ENCODE measurements around the gene P2RX4.

P2RX4 gene

GRCh38 chr12:121175383-121176119 is 34.4 kb upstream of the P2RX4 start:
- Histone ChIP-seq H3K36me3 (no peaks in the 10 kb centered on the region), H3K4me3 (ENCODE audit: low read depth in 1 of 2, low read length in 1 of 2) (no peak overlapping the region), H3K4me1 (ENCODE audit: control insufficient read depth in 1 of 2, insufficient read depth in 1 of 2, low read depth in 1 of 2, low read length in 1 of 2) (no peaks in the 10 kb centered on the region), H3K9me3 (no peaks in the 10 kb centered on the region), H3K27me3 (no peaks in the 10 kb centered on the region), H3K27ac (no peak overlapping the region)
- TF ChIP-seq CTCF (IDR thresholded peaks at IDR 0.05): no peak

GRCh38 chr12:121176826-121177529 is 33.0 kb upstream of the P2RX4 start:
- Histone ChIP-seq H3K36me3 (no peaks in the 10 kb centered on the region), H3K4me1 (ENCODE audit: control insufficient read depth in 1 of 2, insufficient read depth in 1 of 2, low read depth in 1 of 2, low read length in 1 of 2) (no peaks in the 10 kb centered on the region), H3K9me3 (no peaks in the 10 kb centered on the region), H3K27ac (no peak overlapping the region), H3K4me3 (ENCODE audit: low read depth in 1 of 2, low read length in 1 of 2) (no peak overlapping the region), H3K27me3 (no peaks in the 10 kb centered on the region)
- no peak for TF ChIP-seq CTCF (IDR thresholded peaks at IDR 0.05)

GRCh38 chr12:121181181-121181580 is 28.7 kb upstream of the P2RX4 start:
- H3K36me3 ChIP-seq: no peaks in the 10 kb centered on the region
- H3K4me3 ChIP-seq (ENCODE audit: low read depth in 1 of 2, low read length in 1 of 2): no peak overlapping the region
- no peaks in the 10 kb centered on the region for H3K9me3 ChIP-seq
- no peaks in the 10 kb centered on the region for H3K4me1 ChIP-seq (ENCODE audit: control insufficient read depth in 1 of 2, insufficient read depth in 1 of 2, low read depth in 1 of 2, low read length in 1 of 2)
- TF ChIP-seq CTCF (IDR thresholded peaks at IDR 0.05): no peak
- no peak overlapping the region for H3K27ac ChIP-seq
- no peaks in the 10 kb centered on the region for H3K27me3 ChIP-seq

- Histone ChIP-seq H3K4me3 (ENCODE audit: low read depth in 1 of 2, low read length in 1 of 2) (no peak overlapping the region), H3K4me1 (ENCODE audit: control insufficient read depth in 1 of 2, insufficient read depth in 1 of 2, low read depth in 1 of 2, low read length in 1 of 2) (no peaks in the 10 kb centered on the region), H3K9me3 (no peaks in the 10 kb centered on the region), H3K27ac (no peak overlapping the region), H3K36me3 (no peaks in the 10 kb centered on the region), H3K27me3 (no peaks in the 10 kb centered on the region)
- TF ChIP-seq CTCF (IDR thresholded peaks at IDR 0.05): no peak
Observed at GRCh38 chr12:121182222-121182893, 27.6 kb upstream of the P2RX4 start.

- H3K4me1 ChIP-seq (ENCODE audit: control insufficient read depth in 1 of 2, insufficient read depth in 1 of 2, low read depth in 1 of 2, low read length in 1 of 2): no peaks in the 10 kb centered on the region
- no peak for TF ChIP-seq CTCF (IDR thresholded peaks at IDR 0.05)
- H3K9me3 ChIP-seq: no peaks in the 10 kb centered on the region
- no peaks in the 10 kb centered on the region for H3K27me3 ChIP-seq
- H3K4me3 ChIP-seq (ENCODE audit: low read depth in 1 of 2, low read length in 1 of 2): no peak overlapping the region
- H3K27ac ChIP-seq: no peak overlapping the region
- H3K36me3 ChIP-seq: no peaks in the 10 kb centered on the region
Observed at GRCh38 chr12:121184425-121184824, 25.5 kb upstream of the P2RX4 start.
